Mesendoderm (in vitro differentiated cells): Measurements from ENCODE around the gene GNG7.
"Not testable (repeated sequence)": the region's sequence is repeated elsewhere in the genome, so short reads cannot be mapped to it uniquely, and the experiment has no call there.

Experiments
- DNase-seq: peaks from one replicate; pipeline ENCODE4 v3.0.0; 2013
- H2AK5ac ChIP-seq: 2 replicates; pipeline ENCODE4 v1.6.1; 2013; ENCODE audit warnings: low read length, inconsistent platforms
- H2BK120ac ChIP-seq: 2 replicates; pipeline ENCODE4 v1.6.1; 2013; ENCODE audit warnings: low read depth, mild to moderate bottlenecking, low read length, moderate library complexity, mixed read lengths
- H2BK15ac ChIP-seq: replicated peaks from 2 replicates; pipeline ENCODE4 v1.6.1; 2013; ENCODE audit warnings: low read depth, mild to moderate bottlenecking, moderate library complexity
- H2BK5ac ChIP-seq: 2 replicates; pipeline ENCODE4 v1.6.1; 2013; ENCODE audit warnings: low read length, inconsistent platforms
- H3K18ac ChIP-seq: 2 replicates; pipeline ENCODE4 v1.6.1; 2013; ENCODE audit warnings: mild to moderate bottlenecking, low read length, mixed read lengths
- H3K23ac ChIP-seq: one replicate; pipeline ENCODE4 v1.6.1; 2013; ENCODE audit warnings: low read length
- H3K27ac ChIP-seq: 2 replicates; pipeline ENCODE4 v1.5.1; 2013; ENCODE audit warnings: low read depth, mild to moderate bottlenecking, inconsistent platforms, low read length, moderate library complexity
- H3K27me3 ChIP-seq: 2 replicates; pipeline ENCODE4 v1.6.1; 2013; ENCODE audit warnings: low read length, control low read depth, mild to moderate bottlenecking, inconsistent platforms; ENCODE audit not compliant: insufficient read depth, poor library complexity
- H3K36me3 ChIP-seq: 2 replicates; pipeline ENCODE4 v1.6.1; 2013; ENCODE audit warnings: low read length, inconsistent platforms; ENCODE audit not compliant: control insufficient read depth, insufficient read depth
- H3K4ac ChIP-seq: one replicate; pipeline ENCODE4 v1.6.1; 2013; ENCODE audit warnings: low read depth, mild to moderate bottlenecking, low read length, moderate library complexity
- H3K4me1 ChIP-seq: 2 replicates; pipeline ENCODE4 v1.6.1; 2013; ENCODE audit warnings: low read depth, low read length, inconsistent platforms; ENCODE audit not compliant: control insufficient read depth
- H3K4me2 ChIP-seq: 2 replicates; pipeline ENCODE4 v1.6.1; 2013; ENCODE audit warnings: low read length
- H3K4me3 ChIP-seq: 2 replicates; pipeline ENCODE4 v1.5.1; 2013; ENCODE audit warnings: mild to moderate bottlenecking, low read length
- H3K56ac ChIP-seq: one replicate; pipeline ENCODE4 v1.6.1; 2013; ENCODE audit warnings: low read length
- H3K79me1 ChIP-seq: 2 replicates; pipeline ENCODE4 v1.6.1; 2013; ENCODE audit warnings: low read length, inconsistent platforms
- H3K79me2 ChIP-seq: 2 replicates; pipeline ENCODE4 v1.6.1; 2013; ENCODE audit warnings: mild to moderate bottlenecking, low read length; ENCODE audit not compliant: control insufficient read depth, insufficient read depth
- H3K9ac ChIP-seq: 2 replicates; pipeline ENCODE4 v1.6.1; 2013; ENCODE audit warnings: low read length, inconsistent platforms
- H4K5ac ChIP-seq: one replicate; pipeline ENCODE4 v1.6.1; 2013; ENCODE audit warnings: low read length
- H4K8ac ChIP-seq: one replicate; pipeline ENCODE4 v1.6.1; 2013; ENCODE audit warnings: low read depth, mild to moderate bottlenecking, control low read depth, low read length, moderate library complexity
- WGBS: extraction: QIAGEN DNeasy Blood & Tissue Kit; methylation state at CpG from one replicate; pipeline ENCODE4 v1.1.7; 2013; ENCODE audit warnings: low lambda C conversion rate, missing lambda C conversion rate; ENCODE audit not compliant: insufficient coverage; ENCODE audit errors: extremely low coverage; 5-methylcytosine and 5-hydroxymethylcytosine counted together

The GNG7 gene

DNA sequence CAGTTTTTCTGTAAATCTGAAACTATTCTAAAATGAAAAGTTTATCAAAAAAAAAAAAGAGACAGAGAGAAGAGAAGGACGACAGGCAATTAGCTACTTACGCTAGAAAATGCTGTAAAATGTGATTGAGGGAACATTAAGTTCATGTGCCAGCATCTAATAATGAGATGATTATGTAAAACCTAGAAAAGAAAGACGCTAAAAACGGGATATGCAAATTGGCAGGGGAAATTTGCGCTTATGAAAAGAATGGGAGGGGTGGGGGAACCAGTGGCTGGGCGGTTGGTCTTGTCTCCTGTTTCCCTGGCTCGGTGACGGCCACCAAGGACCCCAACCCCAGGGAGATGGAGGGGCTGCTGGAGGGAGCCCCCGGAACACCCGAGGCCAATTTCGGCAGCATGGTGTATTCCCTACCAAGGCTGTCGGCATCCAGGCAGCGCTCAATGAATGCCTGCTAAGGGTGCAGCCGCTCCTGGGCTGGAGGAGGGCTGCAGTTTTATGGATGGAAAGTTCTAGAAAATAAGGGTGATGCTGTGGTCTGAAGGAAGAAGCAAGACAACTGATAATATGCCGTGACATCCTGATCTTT is 34.2 kb downstream of the GNG7 start:
- DNase-seq = no peak
- Histone ChIP-seq H3K36me3 (no peaks in the 10 kb centered on the region), H3K4me3 (no peak overlapping the region), H3K79me1 (no peaks in the 10 kb centered on the region), H3K4ac (no peak overlapping the region), H3K4me1 (no peaks in the 10 kb centered on the region), H2AK5ac (no peak overlapping the region), H4K5ac (no peak overlapping the region), H2BK120ac (no peak overlapping the region), H3K56ac (no peak overlapping the region), H3K27ac (no peak overlapping the region), H2BK15ac (no peak overlapping the region), H3K27me3 (no peaks in the 10 kb centered on the region), H3K9ac (no peak overlapping the region), H3K23ac (no peak overlapping the region), H4K8ac (no peak overlapping the region), H3K4me2 (no peak overlapping the region), H3K18ac (no peak overlapping the region), H2BK5ac (no peak overlapping the region), H3K79me2 (no peaks in the 10 kb centered on the region)
- no CpG with 5 or more reads among the region's 15 CpGs for WGBS

DNA sequence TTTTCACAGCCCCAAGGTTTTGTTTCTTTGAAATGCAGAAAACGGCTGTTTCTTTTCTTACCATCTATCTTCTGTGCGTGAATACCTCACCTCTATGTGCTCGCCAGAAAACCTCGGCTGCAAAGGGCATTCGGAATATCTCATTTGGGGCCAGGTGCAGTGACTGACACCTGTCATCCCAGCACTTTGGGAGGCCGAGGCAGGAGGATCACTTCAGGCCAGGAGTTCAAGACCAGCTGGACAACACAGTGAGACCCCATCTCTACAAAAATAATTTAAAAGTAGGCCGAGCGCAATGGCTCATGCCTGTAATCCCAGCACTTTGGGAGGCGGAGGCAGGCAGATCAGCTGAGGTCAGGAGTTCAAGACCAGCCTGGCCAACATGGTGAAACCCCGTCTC is 35.1 kb downstream of the GNG7 start:
- not testable (repeated sequence) for H3K79me1 ChIP-seq, H4K5ac ChIP-seq, H3K36me3 ChIP-seq, H2AK5ac ChIP-seq, H3K4me1 ChIP-seq, H3K56ac ChIP-seq, H3K4ac ChIP-seq, H3K4me3 ChIP-seq, H3K18ac ChIP-seq, H3K9ac ChIP-seq, H4K8ac ChIP-seq, H3K79me2 ChIP-seq, DNase-seq, H2BK15ac ChIP-seq, H3K27ac ChIP-seq, H3K27me3 ChIP-seq, H3K4me2 ChIP-seq, H2BK5ac ChIP-seq, H3K23ac ChIP-seq, H2BK120ac ChIP-seq
- no CpG with 5 or more reads among the region's 10 CpGs for WGBS

DNA sequence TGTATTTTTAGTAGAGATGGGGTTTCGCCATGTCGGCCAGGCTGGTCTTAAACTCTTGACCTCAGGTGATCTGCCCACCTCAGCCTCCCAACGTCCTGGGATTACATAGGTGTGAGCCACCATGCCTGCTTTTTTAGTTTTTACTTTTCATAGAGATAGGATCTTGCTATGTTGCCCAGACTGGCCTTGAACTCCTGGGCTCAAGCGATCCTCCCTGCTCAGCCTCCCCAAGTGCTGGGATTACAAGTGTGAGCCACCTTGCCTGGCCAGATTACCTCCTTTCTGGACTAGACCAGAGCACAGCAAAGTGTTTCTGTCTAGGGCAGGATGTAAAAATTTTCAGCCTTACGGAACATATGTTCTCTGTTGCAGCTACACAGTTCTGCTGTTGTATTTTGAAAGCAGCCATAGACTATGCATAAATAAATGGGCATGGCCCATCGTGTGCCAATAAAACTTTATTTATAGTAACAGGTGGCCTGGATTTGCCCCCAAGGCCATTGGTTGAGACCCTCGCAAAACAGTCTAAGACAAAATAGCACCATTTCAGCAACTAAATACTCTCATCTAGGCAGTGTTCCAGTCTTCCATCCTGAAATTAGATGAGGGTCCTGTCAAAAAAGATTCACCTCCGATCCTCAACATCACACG is 36.0 kb downstream of the GNG7 start:
- no peak overlapping the region for H3K18ac ChIP-seq
- H3K9ac ChIP-seq = no peak overlapping the region
- no peak overlapping the region for H3K27ac ChIP-seq
- H3K56ac ChIP-seq = no peak overlapping the region
- no peak overlapping the region for H2BK120ac ChIP-seq
- H2BK5ac ChIP-seq = no peak overlapping the region
- H2AK5ac ChIP-seq = no peak overlapping the region
- no peak overlapping the region for H4K8ac ChIP-seq
- no peak overlapping the region for H3K23ac ChIP-seq
- WGBS = no CpG with 5 or more reads among the region's 9 CpGs
- H3K4ac ChIP-seq = no peak overlapping the region
- no peaks in the 10 kb centered on the region for H3K79me1 ChIP-seq
- H3K36me3 ChIP-seq = no peaks in the 10 kb centered on the region
- no peaks in the 10 kb centered on the region for H3K27me3 ChIP-seq
- no peak overlapping the region for H3K4me3 ChIP-seq
- no peaks in the 10 kb centered on the region for H3K79me2 ChIP-seq
- H3K4me2 ChIP-seq = no peak overlapping the region
- no peak overlapping the region for H4K5ac ChIP-seq
- no peak overlapping the region for H2BK15ac ChIP-seq
- no peak for DNase-seq
- no peaks in the 10 kb centered on the region for H3K4me1 ChIP-seq

DNA sequence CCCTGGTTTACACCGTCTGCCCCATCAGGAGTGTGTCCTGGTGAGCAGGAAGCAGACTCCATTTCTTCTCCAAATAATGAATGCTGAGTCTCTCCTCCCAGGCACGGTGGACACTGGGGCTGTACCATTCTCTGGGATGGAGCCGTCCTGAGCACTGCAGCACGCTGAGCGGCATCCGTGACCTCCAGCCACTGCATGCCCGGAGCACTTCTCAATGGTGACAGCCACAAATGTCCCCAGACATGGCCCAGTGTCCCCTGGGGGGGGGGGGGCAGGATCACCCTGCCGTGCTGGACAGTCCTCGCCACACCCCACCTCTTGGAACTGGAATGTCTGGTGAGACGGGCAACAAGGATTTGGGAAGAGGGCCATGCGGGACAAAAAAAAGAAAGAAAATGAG is 37.4 kb downstream of the GNG7 start:
- Histone ChIP-seq H2AK5ac (no peak overlapping the region), H3K27ac (no peak overlapping the region), H3K4me3 (no peak overlapping the region), H3K36me3 (no peaks in the 10 kb centered on the region), H4K5ac (no peak overlapping the region), H2BK120ac (no peak overlapping the region), H2BK15ac (no peak overlapping the region), H3K79me2 (no peaks in the 10 kb centered on the region), H3K18ac (no peak overlapping the region), H3K9ac (no peak overlapping the region), H3K4ac (no peak overlapping the region), H3K56ac (no peak overlapping the region), H2BK5ac (no peak overlapping the region), H3K79me1 (no peaks in the 10 kb centered on the region), H3K27me3 (no peaks in the 10 kb centered on the region), H3K4me1 (no peaks in the 10 kb centered on the region), H3K23ac (no peak overlapping the region), H3K4me2 (no peak overlapping the region), H4K8ac (no peak overlapping the region)
- no peak for DNase-seq
- WGBS = no CpG with 5 or more reads among the region's 11 CpGs

DNA sequence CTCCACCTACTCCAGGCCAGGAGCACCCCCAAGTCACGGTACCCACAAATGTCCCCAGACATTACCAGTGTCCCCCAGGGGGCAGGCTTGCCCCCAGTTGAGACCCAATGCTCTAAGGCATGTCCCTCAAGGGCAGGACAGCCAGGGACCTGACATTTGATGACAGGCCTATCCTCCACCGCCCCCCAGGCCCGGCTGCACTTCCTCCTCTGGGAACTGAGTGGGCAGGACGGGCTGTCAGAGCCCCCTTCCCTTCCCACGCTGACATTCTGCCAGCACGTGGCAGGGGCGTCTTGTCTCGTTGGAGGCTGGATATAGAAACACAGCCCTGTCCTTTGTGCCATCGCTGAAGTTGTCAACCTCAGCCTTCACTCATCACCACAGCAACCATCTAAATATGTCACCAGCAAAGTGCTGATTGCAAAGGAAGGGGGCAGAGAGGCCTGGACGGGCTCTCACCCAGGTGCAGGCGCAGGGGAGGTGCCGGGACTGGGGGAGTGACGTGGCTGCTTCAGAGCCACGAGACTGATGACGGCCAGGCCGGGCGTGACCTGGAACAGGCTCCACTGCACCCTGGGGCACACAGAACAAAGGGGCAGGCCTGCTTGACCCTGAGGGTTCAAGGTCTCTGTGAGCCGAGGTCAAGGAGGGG is 38.4 kb downstream of the GNG7 start:
- Histone ChIP-seq H3K79me2 (no peaks in the 10 kb centered on the region), H4K8ac (no peak overlapping the region), H3K4ac (no peak overlapping the region), H2AK5ac (no peak overlapping the region), H2BK5ac (no peak overlapping the region), H2BK15ac (no peak overlapping the region), H3K36me3 (no peaks in the 10 kb centered on the region), H4K5ac (no peak overlapping the region), H3K4me1 (no peaks in the 10 kb centered on the region), H3K4me2 (no peak overlapping the region), H3K56ac (no peak overlapping the region), H3K4me3 (no peak overlapping the region), H3K18ac (no peak overlapping the region), H2BK120ac (no peak overlapping the region), H3K9ac (no peak overlapping the region), H3K23ac (no peak overlapping the region), H3K27ac (no peak overlapping the region), H3K27me3 (no peaks in the 10 kb centered on the region), H3K79me1 (no peaks in the 10 kb centered on the region)
- no peak for DNase-seq
- WGBS = no CpG with 5 or more reads among the region's 18 CpGs
